Colonic mucosa (tissue), 4 donors: ENCODE results near the gene PCNX2. TPM values are rescaled to one million over a fixed set of nuclear protein-coding genes. Genes with fewer than 3 reads are reported as not detected.

Experiments
- DNase-seq: peaks from one replicate; pipeline ENCODE4 v3.0.0-alpha.2; 2020
- H3K27ac ChIP-seq: fragments of 200-600 bp; one replicate; pipeline ENCODE4 v1.8.0; 2021
- H3K27me3 ChIP-seq: fragments of 200-600 bp; one replicate; pipeline ENCODE4 v1.8.0; 2021
- H3K36me3 ChIP-seq: fragments of 200-600 bp; one replicate; pipeline ENCODE4 v1.8.0; 2021
- H3K4me1 ChIP-seq: fragments of 200-600 bp; one replicate; pipeline ENCODE4 v1.8.0; 2021; ENCODE audit warnings: mild to moderate bottlenecking
- H3K4me3 ChIP-seq: fragments of 200-600 bp; one replicate; pipeline ENCODE4 v1.8.0; 2021
- H3K9ac ChIP-seq, 2 donors: one replicate each; pipeline ENCODE4 v1.7.0; 2013; ENCODE audit warnings: control low read depth in 2 of 2, low read depth in 2 of 2, low read length in 2 of 2
- H3K9me3 ChIP-seq: fragments of 200-600 bp; one replicate; pipeline ENCODE4 v1.8.0; 2021
- intact Hi-C: fragments of 100-400 bp; cut with DNase I; formaldehyde crosslinking; loops from one replicate; pipeline ENCODE4 v1.14.1; 2022
- total RNA-seq, 2 donors: library from RNA; stranded (reverse); fragmentation: NEBNext Ultra II Directional in 1 of 2; extraction: Animal tissue kit (Norgen Biotek cat#: 25700) in 1 of 2; gene quantifications; one replicate each; pipeline ENCODE4 v1.2.1, GENCODE V29; 2021
- TF ChIP-seq, protein P1 (sequence below): fragments of 200-600 bp; IDR thresholded peaks from one replicate; pipeline ENCODE4 v1.8.0; 2022; ENCODE audit warnings: antibody characterized with exemption, mild to moderate bottlenecking
- donor health status: healthy.
- donor health status: DM: no; HTN: no; CAD: no.
- donor health status: DM: no; HTN: no; CAD: no.

Gene PCNX2
- total RNA-seq, 2 donors from 2014 or later, result 5.4 to 6.7 TPM

DNA sequence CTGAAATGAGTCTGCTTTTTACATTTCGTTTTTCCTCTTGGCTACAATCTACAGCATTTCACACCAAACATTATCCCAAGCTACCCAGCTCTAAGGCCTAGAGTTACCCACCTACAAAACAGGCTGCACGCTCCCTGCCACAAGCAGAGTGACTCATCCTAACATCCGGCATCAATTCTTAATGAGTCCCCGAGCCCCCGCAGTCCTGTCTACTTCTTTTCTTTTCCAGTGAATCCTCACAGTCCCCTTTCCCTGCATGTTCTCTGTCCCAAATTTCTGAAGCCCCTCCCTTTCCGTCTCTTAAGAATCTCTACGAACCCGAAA, 650 bp downstream of the PCNX2 start:
- H3K9me3 ChIP-seq, result no peaks in the 10 kb centered on the region
- no peaks in the 10 kb centered on the region for H3K27me3 ChIP-seq
- H3K4me1 ChIP-seq, result no peaks in the 10 kb centered on the region
- H3K9ac ChIP-seq, result peak overlapping the region; percentile 43 to 62
- peak overlapping the region; percentile 38 for H3K27ac ChIP-seq
- intact Hi-C loops, result no loop called here
- H3K36me3 ChIP-seq, result no peaks in the 10 kb centered on the region
- H3K4me3 ChIP-seq, result peak overlapping the region; percentile 81
- TF ChIP-seq, protein P1, sequence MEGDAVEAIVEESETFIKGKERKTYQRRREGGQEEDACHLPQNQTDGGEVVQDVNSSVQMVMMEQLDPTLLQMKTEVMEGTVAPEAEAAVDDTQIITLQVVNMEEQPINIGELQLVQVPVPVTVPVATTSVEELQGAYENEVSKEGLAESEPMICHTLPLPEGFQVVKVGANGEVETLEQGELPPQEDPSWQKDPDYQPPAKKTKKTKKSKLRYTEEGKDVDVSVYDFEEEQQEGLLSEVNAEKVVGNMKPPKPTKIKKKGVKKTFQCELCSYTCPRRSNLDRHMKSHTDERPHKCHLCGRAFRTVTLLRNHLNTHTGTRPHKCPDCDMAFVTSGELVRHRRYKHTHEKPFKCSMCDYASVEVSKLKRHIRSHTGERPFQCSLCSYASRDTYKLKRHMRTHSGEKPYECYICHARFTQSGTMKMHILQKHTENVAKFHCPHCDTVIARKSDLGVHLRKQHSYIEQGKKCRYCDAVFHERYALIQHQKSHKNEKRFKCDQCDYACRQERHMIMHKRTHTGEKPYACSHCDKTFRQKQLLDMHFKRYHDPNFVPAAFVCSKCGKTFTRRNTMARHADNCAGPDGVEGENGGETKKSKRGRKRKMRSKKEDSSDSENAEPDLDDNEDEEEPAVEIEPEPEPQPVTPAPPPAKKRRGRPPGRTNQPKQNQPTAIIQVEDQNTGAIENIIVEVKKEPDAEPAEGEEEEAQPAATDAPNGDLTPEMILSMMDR, result no peak
- no peak for DNase-seq

DNA sequence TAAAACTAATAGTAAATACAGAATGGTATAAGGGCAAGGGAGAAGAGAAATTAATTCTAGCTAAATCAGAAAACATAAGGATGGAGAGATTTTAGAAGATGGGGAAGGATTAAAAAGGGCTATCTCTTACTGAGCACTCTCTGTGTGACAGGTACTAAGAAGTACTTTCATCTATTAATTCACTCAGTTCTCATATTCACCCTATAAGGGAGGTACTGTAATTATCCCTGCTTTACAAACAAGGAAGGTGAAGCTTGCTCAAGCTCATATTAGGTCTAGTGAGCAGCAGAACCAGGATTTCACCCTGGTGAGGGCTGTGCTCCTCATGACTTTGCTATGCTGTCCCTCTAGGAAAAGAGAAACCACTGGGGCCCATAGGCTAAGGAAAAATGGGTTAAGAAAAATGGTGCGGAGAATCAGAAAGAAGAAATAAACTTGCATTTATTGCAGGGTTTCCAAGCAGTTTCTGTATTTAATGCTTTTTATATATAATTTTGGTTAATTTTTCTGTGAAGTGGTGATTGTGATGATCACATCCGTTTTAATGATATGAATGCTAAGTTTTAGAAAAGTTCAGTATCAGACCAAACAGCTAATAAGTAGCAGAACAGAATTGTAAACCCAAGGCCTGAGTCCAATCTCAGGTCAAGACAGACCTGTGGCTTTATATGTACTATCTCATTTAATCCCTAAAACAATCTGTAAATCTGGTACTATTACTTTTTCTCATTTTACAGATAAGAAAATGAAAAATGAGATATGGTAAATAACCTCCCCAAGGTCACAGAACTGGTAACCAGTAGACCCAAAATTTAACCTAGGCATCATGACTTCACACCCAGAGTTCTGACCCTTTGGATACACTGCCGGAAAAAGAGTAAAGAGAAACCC, 1.7 kb downstream of the PCNX2 start:
- no peaks in the 10 kb centered on the region for H3K4me1 ChIP-seq
- TF ChIP-seq, protein P1, result no peak
- no peak for DNase-seq
- no peaks in the 10 kb centered on the region for H3K9me3 ChIP-seq
- no peaks in the 10 kb centered on the region for H3K27me3 ChIP-seq
- no peak overlapping the region for H3K9ac ChIP-seq
- intact Hi-C loops, result no loop called here
- H3K4me3 ChIP-seq, result no peak overlapping the region
- H3K36me3 ChIP-seq, result no peaks in the 10 kb centered on the region
- H3K27ac ChIP-seq, result no peak overlapping the region

DNA sequence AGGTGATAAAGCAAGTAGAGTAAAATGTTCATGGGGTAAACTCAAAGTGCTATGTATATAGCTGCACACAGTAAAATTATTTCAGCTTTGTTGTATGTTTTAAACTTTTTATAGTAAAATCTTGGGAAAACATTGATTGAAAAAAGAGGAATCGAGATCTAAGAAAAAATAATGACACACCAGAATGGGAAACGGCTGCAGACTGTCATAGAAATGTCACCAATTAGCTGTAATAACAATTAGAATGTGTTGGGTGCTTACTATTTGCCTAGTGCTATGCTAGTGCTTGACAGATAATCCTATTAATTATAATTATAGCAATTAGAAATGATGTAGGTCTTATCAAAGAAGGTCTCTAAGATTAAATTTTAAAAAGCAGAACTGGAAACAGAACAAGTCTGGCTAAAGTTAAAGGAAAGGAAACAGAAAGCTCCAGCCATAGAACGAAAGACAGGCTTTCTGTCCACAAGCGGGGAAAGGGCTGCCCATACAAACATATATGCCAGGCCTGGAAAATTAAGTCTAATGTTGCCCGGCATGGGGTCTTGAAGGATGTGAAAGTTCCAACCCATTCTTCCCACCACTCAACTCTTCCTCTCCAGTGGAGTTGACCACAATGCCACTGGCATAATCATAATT, 5.0 kb downstream of the PCNX2 start:
- Histone ChIP-seq H3K27ac (peak overlapping the region; percentile 15), H3K27me3 (no peaks in the 10 kb centered on the region), H3K9ac (no peak overlapping the region), H3K4me3 (no peak overlapping the region), H3K36me3 (no peaks in the 10 kb centered on the region), H3K9me3 (no peaks in the 10 kb centered on the region), H3K4me1 (no peaks in the 10 kb centered on the region)
- no peak for DNase-seq
- TF ChIP-seq, protein P1, result no peak
- intact Hi-C loops, result no loop called here

DNA sequence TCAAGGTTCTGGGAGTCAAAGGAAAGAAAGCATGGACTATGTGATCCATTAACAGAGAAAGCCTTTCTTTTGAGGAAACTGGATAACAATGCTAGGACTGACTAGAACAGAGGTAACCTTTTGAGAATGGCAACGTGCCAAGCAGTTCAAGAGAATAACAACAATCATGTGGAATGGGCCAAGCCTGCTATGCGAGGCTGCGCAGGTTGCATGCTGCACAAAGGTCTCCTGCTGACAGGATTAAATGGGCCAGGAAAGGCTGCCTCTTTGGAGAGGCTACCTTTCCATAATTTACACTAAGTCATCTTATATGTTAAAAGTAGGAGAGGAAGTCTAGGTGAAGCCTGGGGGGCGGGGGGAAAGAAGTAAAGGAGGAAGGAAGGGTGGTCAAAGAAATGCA, 5.8 kb downstream of the PCNX2 start:
- H3K4me1 ChIP-seq, result no peaks in the 10 kb centered on the region
- H3K9ac ChIP-seq, result no peak overlapping the region
- H3K27ac ChIP-seq, result no peak overlapping the region
- intact Hi-C loops, result no loop called here
- no peaks in the 10 kb centered on the region for H3K27me3 ChIP-seq
- no peak for DNase-seq
- H3K9me3 ChIP-seq, result no peaks in the 10 kb centered on the region
- TF ChIP-seq, protein P1, result no peak
- H3K36me3 ChIP-seq, result no peaks in the 10 kb centered on the region
- H3K4me3 ChIP-seq, result no peak overlapping the region

DNA sequence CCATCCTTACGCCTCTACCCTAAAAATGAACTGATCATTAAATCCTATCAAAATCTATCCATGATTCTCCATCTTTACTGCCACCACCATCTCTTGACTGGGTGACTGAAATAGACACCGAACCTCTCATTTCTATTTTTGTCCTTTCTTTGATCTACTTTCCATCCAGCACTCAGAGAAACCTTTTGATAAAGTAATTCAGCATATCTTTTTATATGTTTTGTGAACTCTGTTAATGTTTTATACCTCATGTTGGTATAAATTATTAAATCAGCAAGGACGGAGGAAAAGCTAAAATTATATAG, 13.0 kb downstream of the PCNX2 start:
- TF ChIP-seq, protein P1, result no peak
- DNase-seq, result no peak
- H3K9ac ChIP-seq, result no peak overlapping the region
- H3K4me1 ChIP-seq, result no peaks in the 10 kb centered on the region
- intact Hi-C loops, result no loop called here
- H3K27me3 ChIP-seq, result no peaks in the 10 kb centered on the region
- H3K4me3 ChIP-seq, result no peak overlapping the region
- no peaks in the 10 kb centered on the region for H3K9me3 ChIP-seq
- no peak overlapping the region for H3K27ac ChIP-seq
- no peaks in the 10 kb centered on the region for H3K36me3 ChIP-seq
